GM18498 (cell line): ENCODE measurements around the gene LARGE1.

Experiments used
- ATAC-seq: cut with Tn5 transposase; IDR thresholded peaks from one replicate; pipeline ENCODE4 v1.9.1; 2021; ENCODE audit warnings: mild to moderate bottlenecking, moderate library complexity; ENCODE audit not compliant: unreplicated experiment

LARGE1 gene

DNA sequence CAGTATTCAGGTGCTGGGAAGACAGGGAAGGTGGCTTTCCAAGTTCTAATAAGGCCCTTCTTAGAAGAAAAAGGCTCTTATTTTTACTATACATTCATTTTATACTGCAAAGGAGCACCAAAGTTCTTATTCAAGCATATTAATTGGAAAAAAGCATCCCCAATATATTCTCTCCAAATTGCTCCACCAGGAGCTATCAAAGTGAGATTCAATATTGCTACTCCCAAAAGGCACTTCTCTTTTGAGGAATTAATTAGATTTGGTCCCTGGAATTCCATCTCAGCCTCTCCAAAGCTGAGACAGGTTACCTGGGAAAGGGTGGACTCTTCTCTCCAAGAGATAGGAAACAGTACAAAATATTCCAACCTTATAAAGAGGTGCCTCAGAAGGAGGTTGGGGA, 134.1 kb downstream of the LARGE1 start:
- ATAC-seq, result no peak

DNA sequence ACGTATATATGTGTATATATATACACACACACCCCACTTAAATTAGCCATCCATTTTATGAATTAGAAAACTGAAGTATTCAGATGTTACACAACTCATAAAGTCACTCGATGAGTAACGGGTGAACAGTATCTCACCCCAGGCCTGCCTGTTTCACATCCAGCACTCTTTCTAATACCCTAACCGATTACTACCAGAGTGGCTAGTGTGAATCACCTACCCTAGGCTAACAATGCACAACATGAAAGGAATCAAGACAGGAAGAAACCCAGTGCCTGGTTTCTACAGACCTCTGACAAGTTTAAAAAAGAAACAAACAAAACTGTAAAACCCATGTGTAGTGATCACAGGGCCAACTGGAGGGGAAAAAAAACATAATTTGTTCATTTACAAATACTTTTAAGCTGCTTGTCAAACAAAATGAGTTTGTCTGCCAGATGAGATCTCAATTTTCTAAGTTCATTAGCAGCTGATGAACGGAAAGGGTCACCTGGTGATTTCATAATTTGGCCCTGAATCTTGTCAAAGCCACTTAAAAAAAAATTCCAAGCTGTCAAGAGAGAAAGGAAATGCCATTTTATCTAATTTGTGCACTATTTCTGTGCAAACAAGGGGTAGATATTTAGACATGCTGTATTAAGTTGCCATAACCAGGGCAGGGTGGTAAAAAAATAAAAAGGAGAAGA, 134.8 kb downstream of the LARGE1 start:
- ATAC-seq, result no peak

DNA sequence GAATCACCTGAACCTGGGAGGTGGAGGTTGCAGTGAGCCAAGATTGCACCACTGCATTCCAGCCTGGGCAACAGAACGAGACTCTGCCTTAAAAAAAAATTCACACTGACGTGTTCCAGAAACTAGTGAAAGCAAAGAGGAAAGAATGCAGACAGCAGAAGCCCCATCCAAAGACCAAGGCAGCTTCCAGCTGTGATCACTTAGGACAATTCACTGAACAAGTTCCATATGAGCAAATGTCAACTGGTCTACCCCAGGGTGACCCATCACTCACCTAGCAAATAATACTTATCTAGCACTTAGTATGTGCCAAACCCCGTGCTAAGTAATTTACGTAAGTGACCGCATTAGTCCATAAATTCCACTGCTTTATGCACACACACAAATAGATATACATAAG, 138.9 kb downstream of the LARGE1 start:
- no peak for ATAC-seq

DNA sequence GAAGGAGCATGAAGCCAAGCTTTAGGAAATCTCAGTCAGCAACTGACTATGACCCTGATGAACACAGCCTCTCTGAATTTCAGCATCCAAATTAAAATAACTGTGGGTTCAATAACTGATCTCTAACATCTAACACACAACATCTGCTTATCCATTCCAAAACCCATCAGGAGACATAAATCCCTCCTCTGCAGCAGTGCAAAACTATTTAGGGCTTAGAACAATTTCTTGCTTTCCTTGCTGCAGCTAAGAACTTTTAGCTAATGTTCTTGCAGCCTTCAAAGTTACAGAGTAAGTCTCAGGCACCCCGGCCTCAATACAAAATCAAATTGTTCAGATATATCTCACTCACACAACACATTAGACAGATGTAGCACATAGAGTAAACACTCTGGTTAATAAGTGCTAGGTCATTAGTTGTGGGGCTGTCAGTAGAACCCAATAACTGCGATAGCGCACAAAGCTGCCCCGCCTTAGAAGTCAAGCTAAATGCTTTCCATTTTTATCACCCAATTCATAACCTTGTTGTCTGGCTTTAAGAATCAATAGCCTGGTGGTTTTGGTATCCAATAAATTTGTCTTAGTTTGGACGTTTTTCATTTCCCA, 139.6 kb downstream of the LARGE1 start:
- no peak for ATAC-seq

DNA sequence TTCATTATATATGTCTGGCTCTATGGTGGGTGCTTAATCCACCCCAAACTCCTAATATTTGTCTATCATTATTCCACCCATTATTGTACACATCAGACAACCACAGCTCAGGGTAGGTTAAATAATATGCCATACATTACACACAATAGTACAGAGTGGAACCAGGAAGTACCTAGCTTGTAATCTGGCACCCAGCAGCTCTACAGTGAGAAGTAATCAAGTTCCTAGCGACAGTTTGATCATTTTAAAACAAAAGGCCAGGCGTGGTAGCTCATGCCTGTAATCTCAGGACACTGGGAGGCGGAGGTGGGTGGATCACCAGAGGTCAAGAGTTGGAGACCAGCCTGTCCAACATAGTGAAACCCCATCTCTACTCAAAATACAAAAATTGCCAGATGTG, 141.0 kb downstream of the LARGE1 start:
- no peak for ATAC-seq

DNA sequence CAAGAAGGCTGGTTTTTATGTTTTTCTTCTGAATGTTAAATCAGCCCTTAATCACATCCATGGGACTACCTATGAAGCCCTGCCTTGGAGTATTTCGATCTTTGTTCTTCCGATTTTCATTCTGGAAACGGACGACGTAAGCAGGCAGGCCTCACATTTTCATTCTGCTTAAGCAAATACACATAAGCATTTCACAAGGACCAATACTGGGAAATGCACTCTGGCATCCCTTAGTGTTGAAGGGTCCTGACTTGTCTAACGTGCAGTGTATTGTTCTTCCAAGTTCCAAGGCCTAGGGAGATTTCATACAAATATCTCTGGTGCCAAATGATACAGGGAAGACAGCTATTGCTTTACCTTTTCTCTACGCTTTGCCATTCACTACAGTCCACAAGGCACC, 143.8 kb downstream of the LARGE1 start:
- no peak for ATAC-seq

DNA sequence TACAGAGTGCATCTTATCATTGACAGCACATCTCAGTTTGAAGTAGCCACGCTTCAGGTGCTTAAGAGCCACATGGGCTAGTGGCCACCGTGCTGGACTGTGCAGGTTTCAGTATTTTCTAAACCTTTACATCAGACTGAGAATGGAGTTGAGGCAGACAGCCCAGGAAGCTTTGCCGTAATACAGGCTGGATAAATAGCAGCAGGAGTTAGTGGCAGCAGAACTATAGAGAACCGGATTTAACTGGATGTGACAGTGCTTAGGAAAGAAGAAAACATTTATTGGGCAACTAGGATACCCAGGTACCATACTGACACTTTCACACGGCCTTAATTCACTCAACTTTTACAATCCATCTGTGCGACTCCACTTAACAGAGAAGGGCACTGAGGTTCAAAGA, 145.5 kb downstream of the LARGE1 start:
- ATAC-seq, result no peak

DNA sequence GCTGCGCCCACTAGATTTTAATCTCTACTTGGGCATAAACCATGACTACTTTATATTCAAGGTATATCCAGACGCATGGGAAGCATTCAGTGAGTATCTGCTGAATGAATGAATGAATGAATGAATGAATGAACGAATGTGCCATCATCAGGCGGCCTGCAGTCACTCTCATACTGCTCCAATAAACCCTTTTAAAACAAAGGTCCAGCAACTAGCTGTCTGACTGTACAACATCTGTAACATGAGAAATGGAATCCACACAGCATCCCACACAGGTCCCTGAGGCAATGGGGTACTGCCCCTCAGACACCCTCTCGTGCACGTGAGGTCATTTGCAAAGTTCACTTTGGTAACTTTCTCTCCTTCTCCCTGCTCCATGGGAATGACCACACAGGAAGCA, 147.5 kb downstream of the LARGE1 start:
- no peak for ATAC-seq

DNA sequence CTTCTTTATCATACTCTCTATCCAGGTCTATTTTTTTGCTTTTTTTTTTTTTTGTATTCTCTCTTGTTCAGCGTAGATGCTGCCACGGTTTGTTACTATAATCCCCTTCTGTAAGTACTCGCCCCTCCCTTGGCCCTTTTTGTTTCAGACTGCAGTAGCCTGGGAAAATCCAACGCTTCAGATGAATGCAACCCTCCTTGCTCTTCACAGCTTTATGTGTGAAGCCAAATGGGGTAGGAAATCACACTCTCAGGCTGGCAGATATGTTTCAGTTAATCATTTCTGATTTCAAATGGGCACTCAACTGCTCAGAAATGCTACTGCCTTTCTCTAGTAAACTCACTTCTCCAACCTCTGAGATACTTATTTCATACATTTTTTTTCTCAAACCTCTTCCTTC, 149.1 kb downstream of the LARGE1 start:
- ATAC-seq, result no peak

DNA sequence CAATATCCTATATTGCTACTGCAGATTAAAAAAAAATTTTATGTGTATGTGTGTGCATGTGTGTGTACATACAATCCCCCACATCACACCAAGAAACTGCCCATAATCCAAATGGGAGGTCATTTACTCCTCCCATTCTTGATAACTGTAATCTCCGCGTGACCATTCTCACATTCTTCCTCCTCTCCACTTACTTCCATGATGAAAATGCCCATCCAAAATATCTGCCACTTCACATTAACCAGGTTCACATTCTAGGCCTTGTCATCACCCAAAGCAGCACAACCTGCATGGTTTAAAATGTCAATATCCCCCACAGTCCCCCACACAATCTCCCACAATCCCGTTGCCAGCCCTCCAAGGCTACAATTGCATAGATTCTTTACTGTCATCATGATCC, 149.6 kb downstream of the LARGE1 start:
- no peak for ATAC-seq

DNA sequence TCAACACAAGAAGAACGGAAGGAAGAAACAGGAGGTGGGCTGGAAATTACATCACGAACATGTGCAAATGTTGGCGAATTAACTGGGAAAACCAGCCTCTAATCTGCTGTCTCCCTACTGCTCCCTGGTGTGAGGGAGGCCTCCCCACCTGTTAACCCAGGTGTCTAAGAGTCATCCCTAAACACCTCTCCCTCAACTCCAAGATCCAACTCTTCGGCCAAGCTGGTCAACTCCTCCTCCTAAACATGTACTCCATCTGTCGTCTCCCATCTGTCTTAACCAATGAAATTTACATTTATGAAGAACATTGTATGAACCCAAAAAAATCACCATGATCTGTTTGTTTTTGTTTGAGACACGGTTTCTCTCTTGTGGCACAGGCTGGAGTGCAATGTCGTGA, 154.2 kb downstream of the LARGE1 start:
- no peak for ATAC-seq

DNA sequence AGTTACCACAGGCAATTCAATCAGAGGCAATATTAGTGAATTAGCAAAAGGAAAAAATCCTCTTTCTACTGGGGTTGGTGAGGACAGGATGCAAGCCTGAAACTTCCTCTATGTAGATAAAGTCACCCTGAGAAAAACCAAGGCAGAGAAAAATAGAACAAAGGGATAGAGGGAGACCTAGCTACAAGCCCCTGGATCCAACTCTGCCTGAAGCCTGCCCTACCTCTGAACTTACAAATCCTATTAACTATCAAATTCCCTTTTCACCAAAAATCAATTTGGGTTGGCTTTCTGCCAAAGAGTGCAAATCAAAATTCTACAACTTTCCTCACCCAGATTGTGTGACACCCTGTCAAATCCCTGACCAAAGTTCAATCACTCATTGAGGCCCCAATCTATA, 161.3 kb downstream of the LARGE1 start:
- ATAC-seq, result no peak

DNA sequence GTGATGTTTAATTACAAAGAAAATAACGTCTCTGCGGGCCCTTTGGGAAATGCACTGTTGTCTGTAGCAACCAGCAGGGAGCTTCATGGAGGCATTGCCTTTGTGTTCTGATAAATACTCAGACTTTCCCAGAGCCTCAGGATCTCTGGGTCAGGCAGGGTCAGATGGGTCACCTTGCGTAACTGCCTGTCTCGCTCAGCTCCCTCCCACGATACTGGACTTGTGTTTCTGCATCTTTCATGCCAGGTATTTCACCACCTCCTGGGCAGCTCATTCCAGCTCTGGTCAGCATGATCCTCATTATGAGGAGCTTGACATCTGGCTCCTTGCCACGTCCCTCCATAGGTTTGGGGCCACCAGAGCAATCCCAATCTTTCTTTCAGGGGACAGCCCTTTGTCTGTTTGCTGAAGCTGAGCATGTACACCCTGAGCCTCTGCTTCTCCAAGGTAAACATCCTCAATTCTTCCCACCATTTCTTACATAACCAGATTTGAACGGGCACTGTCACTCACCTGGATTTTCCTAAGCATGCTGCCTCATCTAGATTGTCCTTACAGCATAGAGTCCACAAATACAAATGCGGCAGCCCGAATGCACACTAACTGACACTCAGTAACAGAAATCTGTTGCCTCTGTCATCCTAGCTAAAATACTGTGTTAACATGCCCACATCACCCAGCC, 162.3 kb downstream of the LARGE1 start:
- ATAC-seq, result no peak

DNA sequence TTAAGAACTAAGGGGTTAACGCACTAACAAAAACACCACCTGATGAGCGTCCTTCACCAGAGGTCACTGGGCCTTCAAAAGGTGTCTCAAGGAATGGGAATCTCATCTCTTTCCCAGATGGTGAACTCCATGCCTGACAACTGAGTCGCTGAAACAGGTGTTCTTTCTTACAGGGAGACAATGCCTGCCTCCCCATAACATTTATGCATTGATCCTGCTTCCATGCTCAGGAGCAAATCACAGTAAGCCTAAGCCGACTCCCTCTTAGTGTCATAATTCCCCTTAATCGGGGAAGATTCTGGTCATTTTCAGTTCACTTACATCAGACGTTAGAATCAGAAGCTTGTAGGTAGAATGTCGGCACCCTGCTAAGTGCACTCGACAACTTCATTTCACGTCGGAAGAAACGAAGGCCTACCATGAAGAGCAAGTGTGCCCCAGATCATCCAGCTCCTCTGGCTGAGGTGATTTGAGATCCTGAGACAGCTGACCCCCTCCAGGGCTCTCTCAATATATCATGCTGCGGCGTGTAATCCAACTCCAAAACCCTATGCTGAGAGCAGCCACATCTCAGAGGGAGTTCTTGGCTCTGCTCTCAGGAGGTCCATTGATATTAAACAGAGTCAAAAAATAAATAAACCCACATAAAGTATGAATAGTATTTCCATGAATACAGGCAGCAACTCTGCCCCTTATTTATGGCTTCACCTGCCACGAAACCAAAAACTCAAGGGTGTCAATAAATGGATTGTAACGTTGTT, 163.1 kb downstream of the LARGE1 start:
- no peak for ATAC-seq

DNA sequence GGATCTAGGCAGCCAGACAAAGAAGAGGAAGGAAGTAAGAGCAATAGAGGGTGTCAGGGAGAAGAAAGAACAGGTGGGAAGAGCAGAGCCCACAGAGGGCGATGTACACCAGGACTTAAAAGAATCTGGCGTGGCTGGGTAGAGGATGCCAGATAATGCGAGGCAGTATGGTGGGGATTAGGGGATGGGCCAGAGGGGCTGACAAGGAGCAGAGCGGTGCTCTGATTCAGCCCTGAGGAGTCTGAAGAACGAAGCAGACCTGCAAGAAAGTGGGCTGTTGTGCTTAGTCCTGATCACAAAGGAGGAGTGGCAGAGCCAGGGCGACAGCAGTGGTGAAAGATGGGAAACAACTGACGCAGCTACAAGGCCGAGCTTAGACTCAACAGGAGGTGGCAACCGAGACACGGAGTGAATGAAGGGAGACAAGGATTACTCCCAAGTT, 163.7 kb downstream of the LARGE1 start:
- no peak for ATAC-seq

DNA sequence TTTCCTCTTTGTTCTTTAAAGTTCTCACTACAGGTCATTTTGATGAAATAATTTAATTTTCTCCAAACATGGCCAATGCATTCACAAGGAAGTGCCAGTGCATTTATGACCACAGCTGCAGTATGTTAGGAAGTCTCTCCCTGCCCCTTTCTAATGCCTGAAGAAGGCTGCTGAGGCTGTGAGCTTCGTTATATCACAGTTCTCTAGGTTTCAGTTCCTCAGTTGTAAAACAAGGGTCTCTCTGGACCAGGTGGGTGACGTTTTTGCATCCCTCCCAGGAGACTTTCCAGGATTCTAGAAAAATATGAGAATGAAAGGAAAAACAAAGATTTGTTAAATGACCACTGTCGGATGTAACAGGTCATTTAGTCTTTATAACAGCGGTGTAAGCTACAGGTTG, 171.6 kb downstream of the LARGE1 start:
- no peak for ATAC-seq

DNA sequence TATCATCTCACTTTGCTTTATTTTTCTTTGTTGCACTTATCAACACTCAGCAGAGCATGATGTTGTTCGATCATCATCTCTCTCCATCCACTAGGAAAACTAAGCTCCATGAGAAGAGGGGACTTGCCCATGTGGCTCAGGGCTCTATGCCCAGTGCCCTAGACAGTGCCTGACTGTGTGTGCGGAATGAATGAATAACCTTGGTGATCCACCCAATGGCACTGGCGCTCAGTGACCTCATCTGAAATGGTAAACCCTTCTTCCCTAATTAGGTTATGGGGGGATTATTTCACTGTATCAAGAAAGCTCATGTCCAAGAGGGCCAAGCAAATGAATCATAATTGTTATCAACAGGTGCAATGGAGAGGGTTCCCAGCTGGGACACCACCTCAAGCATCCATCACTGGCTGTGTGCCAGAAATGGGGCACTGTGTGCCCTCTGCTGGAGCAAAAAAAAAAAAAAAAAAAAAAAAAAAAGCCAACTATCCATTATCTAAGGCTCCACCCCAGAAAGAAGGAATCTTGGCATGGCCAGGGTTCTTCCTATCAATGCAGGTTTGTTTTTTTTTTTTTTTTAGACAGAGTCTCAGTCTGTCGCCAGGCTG, 172.6 kb downstream of the LARGE1 start:
- no peak for ATAC-seq

DNA sequence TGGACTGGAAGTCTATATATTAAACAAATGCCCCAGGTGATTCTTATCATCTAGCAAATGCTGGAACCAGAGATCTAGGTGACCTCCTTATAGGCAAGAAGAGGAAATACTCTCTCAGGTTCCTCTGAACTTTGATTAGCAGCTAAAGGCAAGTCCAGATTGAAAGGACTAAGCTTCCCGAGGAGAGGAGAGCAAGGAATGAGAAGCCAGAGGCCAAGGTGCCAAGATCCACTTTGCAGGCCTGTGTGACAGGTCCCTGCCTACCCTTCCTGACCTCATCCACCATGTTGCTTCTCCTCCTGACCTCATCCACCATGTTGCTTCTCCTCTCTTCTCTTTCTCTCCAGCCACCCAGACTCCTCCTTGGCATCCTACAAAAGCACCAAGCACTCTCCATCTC, 173.2 kb downstream of the LARGE1 start:
- no peak for ATAC-seq

DNA sequence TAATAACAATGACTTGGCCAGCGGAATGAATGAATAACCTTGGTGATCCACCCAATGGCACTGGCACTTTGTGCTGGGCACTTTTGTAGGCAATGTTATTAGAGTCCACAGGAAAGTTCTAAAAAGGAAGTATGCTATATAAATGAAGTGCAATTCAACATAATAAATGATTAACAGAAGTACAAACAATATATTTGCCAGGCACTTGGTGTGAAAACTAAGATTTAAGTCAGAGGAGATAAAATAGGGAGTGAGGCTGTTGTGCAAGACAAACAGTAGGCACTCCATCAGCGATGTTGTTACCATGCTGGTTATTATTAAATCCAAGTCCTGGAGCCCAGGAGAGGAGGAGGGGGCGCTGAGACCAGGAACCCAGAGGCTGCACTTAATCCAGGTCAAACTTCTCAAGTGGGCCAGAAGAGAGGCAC, 173.8 kb downstream of the LARGE1 start:
- no peak for ATAC-seq

DNA sequence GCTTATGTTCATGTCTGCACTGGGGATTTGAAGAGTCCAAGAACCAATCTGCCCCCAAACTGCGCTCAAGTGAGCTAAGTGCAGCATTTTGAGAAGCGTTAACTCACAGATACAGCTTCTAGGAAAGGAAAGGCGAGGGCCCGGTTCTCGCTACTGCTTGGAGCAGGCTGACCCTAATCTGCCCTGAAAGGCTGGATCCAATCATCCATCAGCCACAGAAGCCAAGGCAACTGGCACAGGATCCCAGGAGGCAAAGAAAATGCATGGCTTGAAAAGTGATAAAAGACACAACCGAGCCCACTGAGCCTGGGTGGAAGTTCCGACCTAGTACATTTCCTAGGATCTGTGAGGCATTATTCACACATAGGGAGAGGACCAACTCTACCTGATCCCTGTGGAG, 174.8 kb downstream of the LARGE1 start:
- ATAC-seq, result no peak

DNA sequence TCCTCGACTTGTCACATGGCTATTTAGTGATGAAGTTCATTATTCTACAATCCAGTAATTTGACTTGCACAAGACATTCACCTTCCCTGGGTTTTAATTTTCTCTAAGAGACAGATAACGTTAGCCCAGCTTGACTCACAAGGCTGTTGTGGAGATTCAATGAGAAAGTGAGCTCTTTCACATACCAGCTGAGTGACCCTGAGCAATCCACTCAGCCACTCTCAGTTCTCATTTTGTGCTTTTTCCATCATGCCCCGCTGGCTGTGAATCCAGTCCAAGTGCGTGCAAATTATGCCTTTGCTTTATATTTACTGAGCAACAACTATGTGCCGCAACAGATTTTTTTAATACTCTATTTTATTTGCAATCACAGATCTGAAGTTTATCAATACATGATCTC, 176.5 kb downstream of the LARGE1 start:
- ATAC-seq, result no peak
